ENCODE results near the gene CACNG5.

- TF ChIP-seq CTCF (IDR thresholded peaks at IDR 0.05) (no peak), POLR2A (IDR thresholded peaks at IDR 0.05) (no peak)
Measured at GRCh38 chr17:66809408-66809807, 25.5 kb upstream of the CACNG5 start.

Measured in right lobe of liver (tissue), 4 donors.